Ishikawa (cell line): Measurements from ENCODE around the gene DPH7.

Experiments used
- CREB1 ChIP-seq: IDR thresholded peaks from 2 replicates; pipeline ENCODE4 v1.6.1; 2012; ENCODE audit warnings: low read depth
- ZBTB7A ChIP-seq: IDR thresholded peaks from 2 replicates; pipeline ENCODE4 v1.6.1; 2012; ENCODE audit warnings: low read depth

Gene DPH7

GRCh38 chr9:137505421-137506140 lies 73.1 kb downstream of the DPH7 start:
- TF ChIP-seq CREB1 (no peak), ZBTB7A (no peak)
